HepG2 (cell line): ENCODE results near the gene VEPH1. TPM values are rescaled to one million over a fixed set of nuclear protein-coding genes. Genes with fewer than 3 reads are reported as not detected.

Source experiments
- ATAC-seq: fragments of 200-7000 bp; cut with Tn5 transposase; 3 replicates; pipeline ENCODE4 v1.9.1; 2020; ENCODE audit warnings: mild to moderate bottlenecking, moderate library complexity
- BruUV-seq: library from RNA; stranded (reverse); fragments of 400-500 nt; replicated peaks from 2 replicates; lab custom pipeline; 2021; lab: Mats Ljungman, UMichigan
- CTCF ChIA-PET: fragments of 300-600 bp; formaldehyde crosslinking; extraction: SDS; loops from one replicate; lab custom pipeline; 2021; ENCODE audit warnings: low total read pairs, inconsistent platforms, low intra/inter-chr PET ratio; lab: Yijun Ruan, JAX
- POLR2A ChIA-PET: fragments of 350-600 bp; sonication (Branson Sonifier 250); formaldehyde crosslinking; loops from one replicate; lab custom pipeline; 2020; ENCODE audit warnings: antibody characterized with exemption, inconsistent platforms; lab: Yijun Ruan, JAX
- DNase-seq: peaks from one replicate; pipeline ENCODE4 v3.0.0-alpha.2; 2015; ENCODE audit warnings: low spot score
- FAIRE-seq: peaks from 3 replicates; lab custom pipeline; 2011; peaks lifted over from hg19 to GRCh38; lab: Jason Lieb, UNC
- H2AFZ ChIP-seq: one replicate; pipeline ENCODE4 v1.6.1; 2011; ENCODE audit warnings: low read length, inconsistent platforms
- H3K27ac ChIP-seq: fragments of 300-600 bp; 3 replicates; pipeline ENCODE4 v1.8.0; 2011; ENCODE audit warnings: mixed run types, mild to moderate bottlenecking, mixed read lengths, low read length, inconsistent platforms; ENCODE audit not compliant: insufficient read depth; ENCODE audit errors: extremely low read length
- H3K27me3 ChIP-seq, 2 experiments: fragments of 200-600 bp in 1 of 2; 2 replicates in 1 of 2; 3 replicates in 1 of 2; pipeline versions ENCODE4 v1.6.0 to v1.8.0; 2011; ENCODE audit warnings: low read length in 2 of 2, mild to moderate bottlenecking in 2 of 2, moderate library complexity in 2 of 2, inconsistent platforms in 1 of 2; ENCODE audit not compliant: insufficient read depth in 2 of 2, control insufficient read depth in 1 of 2
- H3K36me3 ChIP-seq, 2 experiments: fragments of 200-600 bp in 1 of 2; replicated peaks in 1 of 2; 2 replicates in 1 of 2; 3 replicates in 1 of 2; pipeline versions ENCODE4 v1.5.1 to v1.8.0; 2011; ENCODE audit warnings: low read length in 2 of 2, inconsistent platforms in 1 of 2; ENCODE audit not compliant: insufficient read depth in 2 of 2, control insufficient read depth in 1 of 2
- H3K4me1 ChIP-seq: 2 replicates; pipeline ENCODE4 v1.5.1; 2012; ENCODE audit warnings: low read length, inconsistent platforms; ENCODE audit not compliant: insufficient read depth
- H3K4me2 ChIP-seq: 2 replicates; pipeline ENCODE4 v1.6.0; 2011; ENCODE audit warnings: low read depth, low read length, inconsistent platforms
- H3K4me3 ChIP-seq, 3 experiments: fragments of 200-600 bp in 1 of 3; sonication (generic), shearing (Covaris generic) in 1 of 3; replicated peaks in 1 of 3; 2 replicates each; pipeline ENCODE4 v1.5.1; 2011 to 2016; ENCODE audit warnings: low read length in 3 of 3, inconsistent platforms in 2 of 3, low read depth in 2 of 3, mild to moderate bottlenecking in 2 of 3, control low read depth in 1 of 3, mixed read lengths in 1 of 3; ENCODE audit not compliant: insufficient read depth in 1 of 3
- H3K79me2 ChIP-seq: one replicate; pipeline ENCODE4 v1.6.1; 2011; ENCODE audit warnings: low read length, inconsistent platforms; ENCODE audit not compliant: insufficient read depth
- H3K9ac ChIP-seq: 2 replicates; pipeline ENCODE4 v1.6.0; 2011; ENCODE audit warnings: mild to moderate bottlenecking, low read depth, low read length, inconsistent platforms; ENCODE audit not compliant: insufficient read depth
- H3K9me3 ChIP-seq: 2 replicates; pipeline ENCODE4 v1.5.1; 2012; ENCODE audit warnings: mild to moderate bottlenecking, low read length
- H4K20me1 ChIP-seq: 2 replicates; pipeline ENCODE4 v1.6.0; 2011; ENCODE audit warnings: inconsistent platforms, mild to moderate bottlenecking, low read length, moderate library complexity; ENCODE audit not compliant: insufficient read depth
- ARNT2 ChIP-seq: sonication (generic); formaldehyde crosslinking; IDR thresholded peaks from 2 replicates; pipeline ENCODE4 v1.8.0; 2022; ENCODE audit warnings: mild to moderate bottlenecking, low read depth, missing genetic modification reagents, moderate library complexity
- CENPX ChIP-seq: sonication (generic); formaldehyde crosslinking; IDR thresholded peaks from 2 replicates; pipeline ENCODE4 v1.9.0; 2021; ENCODE audit warnings: mild to moderate bottlenecking, missing genetic modification reagents, moderate library complexity
- EED ChIP-seq: sonication (generic); formaldehyde crosslinking; IDR thresholded peaks from 2 replicates; pipeline ENCODE4 v1.5.0; 2020; ENCODE audit warnings: mild to moderate bottlenecking, missing genetic modification reagents
- IRX3 ChIP-seq: sonication (generic); formaldehyde crosslinking; IDR thresholded peaks from 2 replicates; pipeline ENCODE4 v1.8.1; 2023; ENCODE audit warnings: mild to moderate bottlenecking, low read depth, missing genetic modification reagents, borderline replicate concordance
- KLF11 ChIP-seq: IDR thresholded peaks from 2 replicates; pipeline ENCODE4 v1.6.1; 2016; ENCODE audit warnings: missing compliant biosample characterization
- LBX2 ChIP-seq: sonication (generic); formaldehyde crosslinking; IDR thresholded peaks from 2 replicates; pipeline ENCODE4 v1.5.0; 2020; ENCODE audit warnings: missing genetic modification reagents, mild to moderate bottlenecking, borderline replicate concordance
- MNT ChIP-seq: fragments of 450-650 bp; IDR thresholded peaks from 2 replicates; pipeline ENCODE4 v1.6.1; 2016
- MXD1 ChIP-seq: sonication (generic); formaldehyde crosslinking; IDR thresholded peaks from 2 replicates; pipeline ENCODE4 v1.4.0; 2020; ENCODE audit warnings: mild to moderate bottlenecking, missing genetic modification reagents
- SPEN ChIP-seq: sonication (generic); formaldehyde crosslinking; IDR thresholded peaks from 2 replicates; pipeline ENCODE4 v1.5.1; 2020; ENCODE audit warnings: low read depth, mild to moderate bottlenecking, missing genetic modification reagents
- ZBTB7A ChIP-seq: sonication (generic); formaldehyde crosslinking; IDR thresholded peaks from 2 replicates; pipeline ENCODE4 v1.8.0; 2022; ENCODE audit warnings: mild to moderate bottlenecking, missing genetic modification reagents
- ZFP90 ChIP-seq: sonication (generic); formaldehyde crosslinking; IDR thresholded peaks from 2 replicates; pipeline ENCODE4 v1.8.0; 2022; ENCODE audit warnings: missing genetic modification reagents, mild to moderate bottlenecking, inconsistent platforms, borderline replicate concordance
- ZNF33A ChIP-seq: sonication (generic); formaldehyde crosslinking; IDR thresholded peaks from 2 replicates; pipeline ENCODE4 v1.5.1; 2020; ENCODE audit warnings: missing genetic modification reagents, mild to moderate bottlenecking, moderate library complexity, borderline replicate concordance
- ZNF773 ChIP-seq: sonication (generic); formaldehyde crosslinking; IDR thresholded peaks from 2 replicates; pipeline ENCODE4 v1.4.0; 2020; ENCODE audit warnings: missing genetic modification reagents, borderline replicate concordance
- WGBS: methylation state at CpG from one replicate; pipeline ENCODE4 v1.1.6; 2017; ENCODE audit warnings: low lambda C conversion rate; 5-methylcytosine and 5-hydroxymethylcytosine counted together
- in situ Hi-C: cut with HindIII; loops from 2 replicates; pipeline ENCODE4 v1.10.0; 2017; ENCODE audit warnings: low pct_unique_long_range_greater_than_20kb; ENCODE audit not compliant: extremely low pct_ligation_motif_present
- intact Hi-C: fragments of 100-400 bp; cut with micrococcal nuclease; formaldehyde crosslinking; loops from one replicate; pipeline ENCODE4 v1.10.0; 2022; ENCODE audit not compliant: unreplicated experiment
- polyA plus RNA-seq, 8 experiments: library from polyadenylated mRNA; depleted of rRNA in 3 of 8; stranded (reverse) in 7 of 8; unstranded in 1 of 8; fragments of >200 nt; fragmentation: Illumina TruSeq in 4 of 8; extraction: Trizol in 4 of 8; gene quantifications; 2 replicates each; pipeline versions ENCODE4 v1.2.1 to v1.2.3, GENCODE V29; 2011 to 2016; ENCODE audit warnings: low read depth in 4 of 8, missing spikeins in 1 of 8, mixed read lengths in 1 of 8; ENCODE audit not compliant: insufficient read depth in 1 of 8
- total RNA-seq, 5 experiments: library from RNA; depleted of rRNA; stranded (reverse); fragments of >200 nt; fragmentation: Illumina TruSeq; extraction: Trizol; gene quantifications; 2 replicates each; pipeline ENCODE4 v1.2.3, GENCODE V29; 2016; ENCODE audit warnings: low read depth in 1 of 5

The VEPH1 gene
- total and polyA plus RNA-seq, 2 of the 13 experiments (the other 11 are each of a cell fraction or from before 2014, with no cell fraction given), result not detected

GRCh38 chr3:157516928-157517327 lies 13.7 kb upstream of the VEPH1 start:
- no peaks in the 10 kb centered on the region for H3K27me3 ChIP-seq
- H3K4me3 ChIP-seq, result no peak overlapping the region
- H3K9ac ChIP-seq, result no peak overlapping the region
- no peak for DNase-seq
- intact Hi-C loops, result no loop called here
- no peak overlapping the region for H3K4me2 ChIP-seq
- in situ Hi-C loops, result no loop called here
- H3K27ac ChIP-seq, result no peak overlapping the region
- POLR2A ChIA-PET, result no interaction called here
- H3K36me3 ChIP-seq, result no peaks in the 10 kb centered on the region
- TF ChIP-seq MXD1 (no peak), LBX2 (no peak), ZFP90 (CRISPR knock-in tag) (no peak), CENPX (CRISPR knock-in tag) (no peak), IRX3 (no peak), ARNT2 (CRISPR knock-in tag) (no peak), SPEN (CRISPR knock-in tag) (no peak), ZNF773 (CRISPR knock-in tag) (no peak), KLF11 (CRISPR knock-in tag) (no peak)
- no peaks in the 10 kb centered on the region for H3K79me2 ChIP-seq
- no TSS peak for BruUV-seq
- FAIRE-seq, result no peak
- no peak for ATAC-seq
- H2AFZ ChIP-seq, result no peak overlapping the region
- no peaks in the 10 kb centered on the region for H3K4me1 ChIP-seq
- no peaks in the 10 kb centered on the region for H3K9me3 ChIP-seq
- H4K20me1 ChIP-seq, result no peaks in the 10 kb centered on the region
- CTCF ChIA-PET, result no interaction called here

GRCh38 chr3:157515398-157515797 lies 12.2 kb upstream of the VEPH1 start:
- WGBS, result 14% methylated on average over 5 of the region's 5 CpGs
- Histone ChIP-seq H3K27me3 (no peaks in the 10 kb centered on the region), H3K9ac (no peak overlapping the region), H2AFZ (no peak overlapping the region), H3K79me2 (no peaks in the 10 kb centered on the region), H4K20me1 (no peaks in the 10 kb centered on the region), H3K27ac (no peak overlapping the region), H3K4me3 (no peak overlapping the region), H3K9me3 (no peaks in the 10 kb centered on the region), H3K4me2 (no peak overlapping the region), H3K4me1 (no peaks in the 10 kb centered on the region), H3K36me3 (no peaks in the 10 kb centered on the region)
- BruUV-seq, result no TSS peak
- no peak for ATAC-seq
- no peak for DNase-seq
- ChIA-PET CTCF (no interaction called here), POLR2A (no interaction called here)
- in situ Hi-C loops, result no loop called here
- intact Hi-C loops, result no loop called here
- no peak for FAIRE-seq
- no peak for TF ChIP-seq EED
- TF ChIP-seq ZBTB7A, result no peak
- TF ChIP-seq MNT, result no peak
- TF ChIP-seq ZNF33A, result no peak
